T-cell (primary cell): Measurements from ENCODE around the gene UBE2U. TPM values are rescaled to one million over a fixed set of nuclear protein-coding genes. Genes with fewer than 3 reads are reported as not detected.

ENCODE experiments used
- ATAC-seq, 4 experiments: fragments of 200-7000 bp in 3 of 4; fragments of 150-1000 bp in 1 of 4; cut with Tn5 transposase; replicated peaks in 1 of 4; 1 replicate in 3 of 4; 2 replicates in 1 of 4; pipeline ENCODE4 v1.10.0; 2021; ENCODE audit warnings: moderate library complexity in 3 of 4, mild to moderate bottlenecking in 2 of 4, moderate number of reproducible peaks in 1 of 4
- CTCF ChIA-PET, 2 donors: fragments of 300-600 bp; sonication (Branson Sonifier 250); formaldehyde crosslinking; loops; one replicate each; lab custom pipeline; 2022; ENCODE audit warnings: antibody characterized with exemption in 2 of 2; lab: Charles Lee
- POLR2A ChIA-PET, 2 donors: fragments of 300-600 bp; sonication (Branson Sonifier 250); formaldehyde crosslinking; loops; one replicate each; lab custom pipeline; 2022; ENCODE audit warnings: antibody characterized with exemption in 2 of 2; lab: Charles Lee
- DNase-seq, 35 experiments: peaks; one replicate each; pipeline versions ENCODE4 v3.0.0 to v3.0.0-alpha.2; 2013 to 2023
- H3K27ac ChIP-seq: one replicate; pipeline ENCODE4 v1.5.1; 2013; ENCODE audit warnings: low read length
- H3K27me3 ChIP-seq, 2 experiments: replicated peaks in 1 of 2; 1 replicate in 1 of 2; 2 replicates in 1 of 2; pipeline versions ENCODE4 v1.6.1 to v1.7.0; 2013; ENCODE audit warnings: low read length in 1 of 2, mixed read lengths in 1 of 2; ENCODE audit not compliant: control insufficient read depth in 2 of 2, insufficient read depth in 2 of 2; ENCODE audit errors: extremely low read depth in 1 of 2
- H3K36me3 ChIP-seq, 2 donors: 1 replicate in 1 of 2; 2 replicates in 1 of 2; pipeline versions ENCODE4 v1.6.1 to v1.7.0; 2013; ENCODE audit warnings: low read length in 1 of 2; ENCODE audit not compliant: control insufficient read depth in 2 of 2, insufficient read depth in 1 of 2; ENCODE audit errors: extremely low read depth in 1 of 2
- H3K4me1 ChIP-seq, 2 experiments: 1 replicate in 1 of 2; 2 replicates in 1 of 2; pipeline versions ENCODE4 v1.6.1 to v1.7.0; 2013; ENCODE audit warnings: low read length in 2 of 2, mixed read lengths in 1 of 2; ENCODE audit not compliant: insufficient read depth in 2 of 2, control insufficient read depth in 1 of 2; ENCODE audit errors: extremely low read depth in 1 of 2
- H3K4me3 ChIP-seq, 2 donors: 1 replicate in 1 of 2; 2 replicates in 1 of 2; pipeline versions ENCODE4 v1.5.1 to v1.7.0; 2013; ENCODE audit warnings: mild to moderate bottlenecking in 2 of 2, low read length in 1 of 2, moderate library complexity in 1 of 2; ENCODE audit not compliant: control insufficient read depth in 1 of 2; ENCODE audit errors: extremely low read depth in 1 of 2
- H3K9me3 ChIP-seq: 2 replicates; pipeline ENCODE4 v1.7.0; 2013
- H3K27ac Mint-ChIP-seq, 2 donors: one replicate each; pipeline ENCODE4 v1.8.0; 2020 to 2021; ENCODE audit warnings: mild to moderate bottlenecking in 2 of 2, mixed read lengths in 2 of 2
- H3K27me3 Mint-ChIP-seq, 2 donors: one replicate each; pipeline ENCODE4 v1.8.0; 2021 to 2022; ENCODE audit warnings: mixed read lengths in 2 of 2
- H3K36me3 Mint-ChIP-seq: one replicate; pipeline ENCODE4 v1.8.0; 2021; ENCODE audit warnings: mixed read lengths
- H3K4me1 Mint-ChIP-seq, 3 donors: one replicate each; pipeline ENCODE4 v1.8.0; 2020 to 2022; ENCODE audit warnings: mixed read lengths in 3 of 3, mild to moderate bottlenecking in 1 of 3
- H3K4me3 Mint-ChIP-seq, 3 donors: one replicate each; pipeline ENCODE4 v1.8.0; 2020 to 2022; ENCODE audit warnings: mild to moderate bottlenecking in 3 of 3, mixed read lengths in 3 of 3, moderate library complexity in 3 of 3
- H3K9me3 Mint-ChIP-seq, 3 donors: one replicate each; pipeline ENCODE4 v1.8.0; 2020 to 2022; ENCODE audit warnings: mixed read lengths in 3 of 3
- WGBS: methylation state at CpG from one replicate; pipeline ENCODE4 v1.1.5; 2013; ENCODE audit warnings: missing lambda C conversion rate; ENCODE audit not compliant: insufficient coverage; 5-methylcytosine and 5-hydroxymethylcytosine counted together
- total RNA-seq, 35 experiments: library from RNA in 6 of 35; stranded (reverse) in 6 of 35; fragments of 120-200 nt in 1 of 35; gene quantifications; one replicate each; pipeline versions ENCODE4 v1.2.1 to v1.2.4 and lab custom pipeline; 2013 to 2026

The UBE2U gene
- total RNA-seq, 5 donors from 2014 or later (not counting 1 experiment from before 2014, with no cell fraction given), result not detected

DNA sequence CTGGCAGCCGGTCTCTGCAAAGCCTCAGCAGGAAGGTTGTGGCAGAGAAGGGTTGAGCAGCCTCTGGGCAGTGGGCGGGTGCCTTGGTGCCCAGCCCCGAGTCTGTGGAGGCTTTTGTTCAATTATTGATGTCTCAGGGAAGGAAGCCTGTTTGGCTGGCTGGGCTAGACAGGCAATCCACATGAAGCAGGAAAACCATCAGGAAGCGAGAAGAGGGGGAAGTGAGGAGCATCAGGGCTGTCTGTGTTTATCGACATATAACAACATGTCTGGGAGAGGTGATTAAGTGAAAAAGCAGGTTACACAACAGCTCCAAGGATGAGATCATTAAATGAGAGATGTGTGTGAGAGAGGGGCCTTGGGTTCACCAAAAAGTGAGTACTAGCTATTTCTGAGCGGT is 105.4 kb downstream of the UBE2U start:
- Mint-ChIP-seq H3K4me1 (no peaks in the 10 kb centered on the region), H3K36me3 (no peaks in the 10 kb centered on the region), H3K27ac (no peak overlapping the region), H3K9me3 (no peaks in the 10 kb centered on the region), H3K27me3 (peaks cover 0 to 8% of the 10 kb centered on the region in 2 donors), H3K4me3 (no peak overlapping the region)
- ChIA-PET CTCF (no interaction called here), POLR2A (interaction anchor here in 1 of 2 donors (0.5 kb wide), 1 partner anchor 94 kb away, joined by 8 read pairs; no protein-coding TSS in a partner anchor)
- Histone ChIP-seq H3K27ac (no peak overlapping the region), H3K36me3 (no peaks in the 10 kb centered on the region), H3K4me3 (no peak overlapping the region), H3K27me3 (peaks cover 0 to 2% of the 10 kb centered on the region in 2 experiments), H3K4me1 (no peaks in the 10 kb centered on the region), H3K9me3 (no peaks in the 10 kb centered on the region)
- WGBS, result 14% methylated on average over 5 of the region's 6 CpGs
- ATAC-seq, result no peak
- no peak for DNase-seq

DNA sequence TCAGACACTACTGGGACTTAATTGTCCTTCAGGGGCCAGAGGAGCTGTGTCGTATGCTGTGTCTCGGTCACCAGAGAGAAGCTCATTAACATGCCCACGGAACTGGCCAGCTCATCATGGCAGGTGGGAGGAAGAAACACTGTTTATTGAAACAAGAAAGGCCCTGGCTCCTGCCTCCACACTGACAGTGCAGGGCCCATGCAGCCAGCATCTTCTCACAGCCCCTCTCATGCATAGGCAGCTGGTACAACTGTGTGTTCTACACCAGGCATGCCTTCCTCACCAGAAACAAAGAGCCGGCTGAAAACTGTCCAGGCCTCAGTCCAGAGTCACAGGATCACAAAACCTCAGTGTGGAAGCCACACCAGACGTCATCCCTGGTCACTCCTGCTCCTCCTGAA is 106.0 kb downstream of the UBE2U start:
- Histone ChIP-seq H3K4me3 (no peak overlapping the region), H3K27ac (no peak overlapping the region), H3K4me1 (no peaks in the 10 kb centered on the region), H3K27me3 (peaks cover 0 to 2% of the 10 kb centered on the region in 2 experiments), H3K36me3 (no peaks in the 10 kb centered on the region), H3K9me3 (no peaks in the 10 kb centered on the region)
- Mint-ChIP-seq H3K4me1 (no peaks in the 10 kb centered on the region), H3K9me3 (no peaks in the 10 kb centered on the region), H3K27ac (no peak overlapping the region), H3K36me3 (no peaks in the 10 kb centered on the region), H3K4me3 (no peak overlapping the region), H3K27me3 (peaks cover 0 to 8% of the 10 kb centered on the region in 2 donors)
- no peak for DNase-seq
- ChIA-PET CTCF (no interaction called here), POLR2A (interaction anchor here in 1 of 2 donors (0.6 kb wide), 1 partner anchor 277 kb away, joined by 3 read pairs; no protein-coding TSS in a partner anchor)
- WGBS, result 81% methylated on average over 4 of the region's 5 CpGs
- no peak for ATAC-seq

- H3K4me3 ChIP-seq, result no peak overlapping the region
- WGBS, result no CpG with 5 or more reads among the region's 1 CpG
- ChIA-PET CTCF (no interaction called here), POLR2A (no interaction called here)
- Mint-ChIP-seq H3K27me3 (peaks cover 0 to 8% of the 10 kb centered on the region in 2 donors), H3K27ac (no peak overlapping the region), H3K9me3 (no peaks in the 10 kb centered on the region), H3K4me1 (no peaks in the 10 kb centered on the region), H3K36me3 (no peaks in the 10 kb centered on the region), H3K4me3 (no peak overlapping the region)
- H3K27me3 ChIP-seq, result peaks cover 0 to 2% of the 10 kb centered on the region in 2 experiments
- H3K4me1 ChIP-seq, result no peaks in the 10 kb centered on the region
- no peaks in the 10 kb centered on the region for H3K9me3 ChIP-seq
- no peak for DNase-seq
- H3K36me3 ChIP-seq, result no peaks in the 10 kb centered on the region
- H3K27ac ChIP-seq, result no peak overlapping the region
- ATAC-seq, result no peak
Measured at GRCh38 chr1:64310760-64311159, 107.3 kb downstream of the UBE2U start.

- Histone ChIP-seq H3K27ac (no peak overlapping the region), H3K9me3 (no peaks in the 10 kb centered on the region), H3K4me1 (no peaks in the 10 kb centered on the region), H3K27me3 (no peaks in the 10 kb centered on the region), H3K4me3 (no peak overlapping the region), H3K36me3 (no peaks in the 10 kb centered on the region)
- DNase-seq (no peak), ATAC-seq (no peak)
- Mint-ChIP-seq H3K27ac (no peak overlapping the region), H3K4me1 (no peaks in the 10 kb centered on the region), H3K4me3 (no peak overlapping the region), H3K27me3 (peaks cover 0 to 10% of the 10 kb centered on the region in 2 donors), H3K9me3 (no peaks in the 10 kb centered on the region), H3K36me3 (no peaks in the 10 kb centered on the region)
- ChIA-PET CTCF (no interaction called here), POLR2A (no interaction called here)
- WGBS, result 95% methylated on average over 3 of the region's 4 CpGs
Measured at GRCh38 chr1:64312431-64312830, 109.0 kb downstream of the UBE2U start.

DNA sequence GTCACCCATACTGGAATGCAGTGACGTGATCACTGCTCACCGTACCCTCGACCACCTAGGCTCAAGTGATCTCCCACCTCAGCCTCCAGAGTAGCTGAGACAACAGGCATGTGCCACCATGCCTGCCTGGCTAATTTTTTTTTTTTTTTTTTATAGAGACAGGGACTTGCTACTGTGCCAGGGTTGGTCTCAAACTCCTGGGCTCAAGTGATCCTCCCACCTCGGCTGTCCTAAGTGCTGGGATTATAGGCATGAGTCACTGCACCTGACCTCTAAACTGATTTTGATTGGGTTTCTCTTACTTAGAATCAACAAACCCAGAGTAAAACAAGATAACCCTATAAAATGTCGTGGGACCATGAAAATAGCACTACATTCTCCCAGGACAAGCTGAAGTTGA is 112.0 kb downstream of the UBE2U start:
- Histone ChIP-seq H3K9me3 (no peaks in the 10 kb centered on the region), H3K36me3 (no peaks in the 10 kb centered on the region), H3K27me3 (no peaks in the 10 kb centered on the region), H3K4me1 (no peaks in the 10 kb centered on the region), H3K4me3 (no peak overlapping the region), H3K27ac (no peak overlapping the region)
- WGBS, result no CpG with 5 or more reads among the region's 5 CpGs
- Mint-ChIP-seq H3K9me3 (no peaks in the 10 kb centered on the region), H3K36me3 (no peaks in the 10 kb centered on the region), H3K27ac (no peak overlapping the region), H3K27me3 (peaks cover 0 to 5% of the 10 kb centered on the region in 2 donors), H3K4me1 (no peaks in the 10 kb centered on the region), H3K4me3 (no peak overlapping the region)
- no peak for DNase-seq
- no peak for ATAC-seq
- ChIA-PET POLR2A (interaction anchor here in 1 of 2 donors (0.7 kb wide), 1 partner anchor 77 kb away, joined by 3 read pairs; no protein-coding TSS in a partner anchor), CTCF (no interaction called here)
